ENCODE measurements around the gene GPR160.

GPR160 gene

GRCh38 chr3:170064108-170064507 is 26.3 kb downstream of the GPR160 start:
- DNase-seq (ENCODE audit: low read depth in 2 of 2) = no peak

DNA sequence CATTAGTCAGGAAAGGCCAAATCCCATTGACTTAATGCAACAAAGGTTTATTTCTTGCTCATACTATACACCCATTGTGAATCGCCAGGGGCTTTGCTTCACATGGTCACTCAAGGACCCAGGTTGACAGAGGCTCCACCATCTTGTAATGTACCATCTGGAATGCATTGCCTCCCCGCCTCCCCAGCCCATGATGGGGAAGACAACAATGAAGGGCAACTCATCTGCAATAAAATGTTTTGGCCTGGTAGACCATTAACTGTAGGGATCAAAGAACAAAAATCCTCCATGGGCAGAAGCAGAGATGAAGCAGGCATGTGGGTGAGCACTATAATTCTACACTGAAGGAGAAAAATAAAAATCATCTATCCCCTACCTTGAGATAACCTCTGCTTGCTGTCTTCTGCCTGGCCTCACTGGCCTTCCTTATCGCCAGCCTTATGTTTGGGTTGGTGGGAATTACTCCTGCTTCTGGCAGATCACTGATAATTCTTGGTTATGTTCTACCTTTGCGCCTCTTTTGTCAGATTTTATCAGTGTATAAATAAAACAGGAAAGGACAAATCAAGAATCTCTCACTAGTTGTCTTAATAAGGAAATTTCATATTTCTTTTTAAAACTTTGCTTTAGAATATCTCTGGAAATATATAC is 37.8 kb downstream of the GPR160 start:
- no peak for DNase-seq (ENCODE audit: low read depth in 2 of 2)

GRCh38 chr3:170076715-170077238 is 39.0 kb downstream of the GPR160 start:
- DNase-seq (ENCODE audit: low read depth in 2 of 2) = no peak

DNA sequence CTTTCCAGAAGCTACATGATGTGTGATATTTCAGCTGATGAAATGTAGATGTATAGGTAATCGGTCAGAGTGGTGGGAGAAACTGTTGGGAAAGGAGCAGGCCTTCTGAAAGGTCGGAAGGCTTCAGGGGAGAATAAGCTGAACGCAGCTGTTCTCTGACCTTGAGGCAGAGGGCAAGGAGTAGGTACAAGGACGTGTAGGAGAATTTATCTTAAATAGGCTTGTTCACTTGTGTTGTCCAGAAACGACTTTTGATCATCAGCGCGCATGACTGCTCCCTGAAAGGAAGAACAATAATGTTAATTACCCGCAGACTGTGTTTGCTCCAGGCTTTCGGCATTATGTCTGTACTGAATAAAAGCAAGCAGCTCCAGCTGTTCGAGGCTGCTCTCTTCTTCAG is 39.6 kb downstream of the GPR160 start:
- no peak for DNase-seq (ENCODE audit: low read depth in 2 of 2)

GRCh38 chr3:170078620-170079281 is 41.0 kb downstream of the GPR160 start:
- no peak for DNase-seq (ENCODE audit: low read depth in 2 of 2)

DNA sequence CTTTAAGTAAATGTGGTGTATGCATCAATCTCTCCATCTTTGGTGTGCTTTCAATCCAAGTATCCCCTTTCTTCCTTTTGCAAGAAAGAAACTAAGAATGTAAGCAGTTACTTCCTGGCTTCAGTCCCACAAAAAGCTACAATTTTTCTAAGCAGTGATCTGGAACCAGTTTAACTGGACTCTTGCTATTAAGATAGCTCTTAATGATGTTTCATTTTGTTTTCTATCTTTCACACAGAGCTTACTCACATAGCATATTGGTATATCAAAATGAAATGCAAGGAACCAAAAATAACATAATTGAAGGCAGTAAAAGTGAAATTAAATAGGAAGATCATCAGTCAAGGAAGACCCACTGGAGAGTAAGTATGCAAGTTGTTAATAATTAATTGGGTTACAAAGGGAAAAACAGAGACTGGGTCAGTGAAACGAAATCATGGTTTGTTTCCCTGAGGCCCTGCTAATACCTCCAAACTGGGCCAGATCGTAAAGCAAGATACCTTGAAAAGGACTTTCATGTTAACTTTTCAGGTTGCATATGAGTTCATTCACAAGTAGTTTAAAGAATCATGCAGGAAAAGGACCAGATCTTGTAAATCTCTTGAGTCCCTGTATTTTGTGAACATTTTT is 41.9 kb downstream of the GPR160 start:
- DNase-seq (ENCODE audit: low read depth in 2 of 2) = no peak

- DNase-seq (ENCODE audit: low read depth in 2 of 2) = no peak
Measured at GRCh38 chr3:170080605-170081004, 42.8 kb downstream of the GPR160 start.

DNA sequence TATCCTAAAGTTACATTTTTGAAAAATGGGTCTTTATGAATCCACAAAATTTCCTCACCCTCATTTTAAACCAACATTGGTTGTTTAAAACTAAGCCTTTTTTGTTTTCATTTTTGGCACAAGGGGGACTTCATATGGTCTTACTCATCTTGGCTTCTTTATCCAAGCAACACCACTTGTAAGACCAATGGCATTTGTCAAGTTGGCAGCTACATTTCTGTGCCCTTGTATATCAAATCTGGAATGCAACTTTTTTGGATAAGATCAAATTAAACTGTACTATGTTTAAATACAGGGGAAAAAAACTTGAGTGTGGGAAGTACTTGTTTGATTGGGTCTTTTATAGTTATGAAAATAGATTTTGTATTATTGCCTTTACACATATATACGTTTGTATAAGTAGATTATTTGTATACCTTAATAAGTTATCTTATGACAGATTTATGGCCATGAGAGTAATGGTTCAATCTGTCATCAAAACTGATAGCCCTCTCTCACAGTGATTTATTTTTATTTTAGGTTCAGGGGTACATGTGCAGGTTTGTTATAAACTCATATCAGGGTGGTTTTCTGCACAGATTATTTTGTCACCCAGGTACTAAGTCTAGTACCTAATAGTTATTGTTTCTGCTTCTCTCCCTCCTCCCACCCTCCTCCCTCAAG is 43.4 kb downstream of the GPR160 start:
- DNase-seq (ENCODE audit: low read depth in 2 of 2) = no peak

DNA sequence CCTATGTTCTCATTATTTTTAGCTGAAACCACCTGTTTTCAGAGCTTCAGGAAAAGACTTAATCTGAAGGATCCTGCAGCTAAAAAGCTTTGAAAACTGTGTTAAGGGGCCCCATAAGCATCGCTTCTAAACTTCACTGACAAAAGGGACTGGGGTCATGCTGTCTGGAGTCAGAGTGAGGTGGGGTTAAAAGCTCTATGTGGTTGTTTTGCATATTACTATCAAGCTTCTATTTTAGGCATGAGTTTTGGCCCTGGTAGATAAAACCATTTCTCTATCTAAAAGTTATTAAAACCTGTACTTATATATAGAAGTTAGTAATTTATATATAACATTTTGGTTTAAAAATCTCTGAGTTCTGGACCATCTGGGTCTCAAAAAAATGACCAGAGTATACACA is 45.5 kb downstream of the GPR160 start:
- no peak for DNase-seq (ENCODE audit: low read depth in 2 of 2)

- no peak for DNase-seq (ENCODE audit: low read depth in 2 of 2)
Measured at GRCh38 chr3:170085396-170085795, 47.6 kb downstream of the GPR160 start.

- no peak for DNase-seq (ENCODE audit: low read depth in 2 of 2)
Measured at GRCh38 chr3:170089862-170090600, 52.2 kb downstream of the GPR160 start.

DNA sequence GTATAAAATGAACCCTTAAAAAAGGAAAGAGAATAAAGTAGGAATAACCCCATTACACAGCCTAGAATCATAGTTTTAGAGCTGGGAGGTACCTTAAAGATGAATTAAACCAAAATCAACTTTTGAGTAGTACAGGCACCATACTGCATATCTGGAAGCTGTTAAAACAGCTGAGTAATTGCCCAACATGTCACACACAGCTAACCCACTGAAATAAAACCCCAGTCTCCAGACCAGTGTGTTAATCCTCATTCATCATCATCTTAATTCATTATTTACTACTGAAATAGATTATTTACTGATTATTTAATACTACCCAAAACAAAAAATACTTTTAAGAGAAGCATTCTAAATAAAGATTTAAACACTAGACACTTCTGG is 52.8 kb downstream of the GPR160 start:
- DNase-seq (ENCODE audit: low read depth in 2 of 2) = no peak

- no peak for DNase-seq (ENCODE audit: low read depth in 2 of 2)
Measured at GRCh38 chr3:170092907-170093306, 55.1 kb downstream of the GPR160 start.

GRCh38 chr3:170095771-170096170 is 58.0 kb downstream of the GPR160 start:
- no peak for DNase-seq (ENCODE audit: low read depth in 2 of 2)

DNA sequence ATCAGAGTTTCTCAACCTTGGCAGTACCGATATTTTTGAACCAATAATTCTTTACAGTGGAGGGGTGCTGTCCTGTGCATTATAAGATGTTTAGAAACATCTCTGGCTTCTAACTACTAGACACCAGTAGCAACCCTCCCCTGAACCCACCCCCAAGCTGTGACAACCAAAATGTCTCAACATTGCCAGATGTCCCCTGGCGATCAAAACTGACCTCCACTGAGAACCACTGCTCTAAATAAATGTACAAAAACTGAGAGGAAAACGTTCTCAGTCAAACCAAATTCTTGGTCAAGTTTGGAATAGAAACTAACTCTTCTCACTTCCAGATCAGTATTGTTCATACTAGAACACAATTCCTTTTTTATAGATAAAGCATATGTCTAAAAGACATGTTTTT is 58.5 kb downstream of the GPR160 start:
- no peak for DNase-seq (ENCODE audit: low read depth in 2 of 2)

- no peak for DNase-seq (ENCODE audit: low read depth in 2 of 2)
Measured at GRCh38 chr3:170098753-170099152, 61.0 kb downstream of the GPR160 start.

GRCh38 chr3:170100944-170101343 is 63.1 kb downstream of the GPR160 start:
- DNase-seq (ENCODE audit: low read depth in 2 of 2) = no peak

GRCh38 chr3:170102431-170102830 is 64.6 kb downstream of the GPR160 start:
- DNase-seq (ENCODE audit: low read depth in 2 of 2) = no peak

DNA sequence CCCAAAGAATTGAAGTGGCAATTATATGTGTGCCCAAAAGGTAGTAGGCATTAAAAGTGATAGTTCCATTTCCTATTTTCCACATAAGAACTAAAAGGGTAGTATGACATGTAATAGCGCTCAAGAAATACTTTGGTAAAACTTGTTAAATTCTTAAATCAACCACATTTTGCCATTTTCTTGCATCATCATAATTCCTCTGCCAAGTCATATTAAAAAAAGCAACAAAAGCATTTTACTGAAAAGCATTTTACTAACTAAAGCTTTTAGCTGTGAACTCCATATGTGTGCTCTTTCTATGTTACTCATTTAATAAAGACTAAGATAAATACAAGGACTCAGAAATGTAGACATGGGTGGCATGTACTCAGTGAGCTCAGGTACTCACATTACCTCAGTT is 70.1 kb downstream of the GPR160 start:
- no peak for DNase-seq (ENCODE audit: low read depth in 2 of 2)

DNA sequence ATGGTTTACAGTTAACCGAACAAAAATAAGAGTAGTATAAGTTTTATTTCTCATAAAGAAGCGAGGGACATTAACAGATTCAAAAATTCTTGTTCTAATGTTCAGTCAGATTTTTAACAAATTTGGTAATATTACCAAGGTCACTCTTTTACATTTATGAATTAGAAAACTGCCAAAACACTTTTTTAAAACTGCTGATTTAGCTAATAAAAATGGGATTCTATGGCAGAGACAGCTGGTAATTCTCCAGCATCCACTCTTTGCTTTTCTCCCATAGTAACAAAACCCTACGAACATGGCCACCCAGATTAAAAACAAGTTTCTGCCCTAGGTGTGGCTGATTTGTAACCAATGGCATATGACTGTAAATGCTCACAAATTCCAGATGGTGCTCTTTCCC is 71.2 kb downstream of the GPR160 start:
- DNase-seq (ENCODE audit: low read depth in 2 of 2) = no peak

DNA sequence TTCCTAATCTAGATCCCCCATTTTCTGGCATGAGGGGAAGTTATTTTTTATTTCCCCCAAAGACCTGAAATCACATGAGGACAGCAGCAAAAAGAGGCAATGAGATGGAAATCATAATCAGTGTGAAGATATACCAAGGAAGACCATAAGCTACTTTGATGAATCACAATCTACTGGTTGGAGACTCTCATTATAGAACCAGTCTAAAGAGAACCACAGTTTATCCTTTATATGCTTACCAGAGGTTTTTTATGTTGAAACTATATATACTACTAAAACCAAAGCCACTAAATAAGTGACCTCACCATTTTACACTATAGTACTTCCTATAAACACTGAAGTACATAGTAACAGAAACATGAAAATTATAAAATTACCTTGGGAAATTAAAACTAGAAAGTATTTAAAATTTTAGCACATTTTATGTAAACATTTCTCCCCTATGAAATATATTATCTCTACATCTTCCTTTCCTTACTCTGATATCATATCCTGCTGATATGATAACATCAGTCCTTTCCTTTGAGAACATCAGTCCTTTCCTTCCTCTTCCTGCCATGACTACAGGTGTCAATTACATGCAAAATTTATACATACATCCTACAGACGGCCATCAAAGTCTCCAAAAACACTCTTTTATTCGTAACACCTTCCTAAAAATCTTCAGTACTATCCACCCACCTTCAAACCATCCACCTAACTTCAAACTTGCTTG is 71.9 kb downstream of the GPR160 start:
- DNase-seq (ENCODE audit: low read depth in 2 of 2) = no peak

Measured in activated CD4-positive, alpha-beta T cell treated with anti-CD3 and anti-CD28 coated beads for 24 hours (primary cell).